ENCODE data around the gene ARHGEF38.

GRCh38 chr4:105625214-105625613 lies 72.8 kb downstream of the ARHGEF38 start:
- TF ChIP-seq, protein P1, sequence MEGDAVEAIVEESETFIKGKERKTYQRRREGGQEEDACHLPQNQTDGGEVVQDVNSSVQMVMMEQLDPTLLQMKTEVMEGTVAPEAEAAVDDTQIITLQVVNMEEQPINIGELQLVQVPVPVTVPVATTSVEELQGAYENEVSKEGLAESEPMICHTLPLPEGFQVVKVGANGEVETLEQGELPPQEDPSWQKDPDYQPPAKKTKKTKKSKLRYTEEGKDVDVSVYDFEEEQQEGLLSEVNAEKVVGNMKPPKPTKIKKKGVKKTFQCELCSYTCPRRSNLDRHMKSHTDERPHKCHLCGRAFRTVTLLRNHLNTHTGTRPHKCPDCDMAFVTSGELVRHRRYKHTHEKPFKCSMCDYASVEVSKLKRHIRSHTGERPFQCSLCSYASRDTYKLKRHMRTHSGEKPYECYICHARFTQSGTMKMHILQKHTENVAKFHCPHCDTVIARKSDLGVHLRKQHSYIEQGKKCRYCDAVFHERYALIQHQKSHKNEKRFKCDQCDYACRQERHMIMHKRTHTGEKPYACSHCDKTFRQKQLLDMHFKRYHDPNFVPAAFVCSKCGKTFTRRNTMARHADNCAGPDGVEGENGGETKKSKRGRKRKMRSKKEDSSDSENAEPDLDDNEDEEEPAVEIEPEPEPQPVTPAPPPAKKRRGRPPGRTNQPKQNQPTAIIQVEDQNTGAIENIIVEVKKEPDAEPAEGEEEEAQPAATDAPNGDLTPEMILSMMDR (IDR thresholded peaks at IDR 0.05 in 4 of 5, conservative IDR thresholded peaks at IDR 0.05 in 1 of 5), result no peak
- no peak for TF ChIP-seq POLR2A (IDR thresholded peaks at IDR 0.05)

Measured in gastrocnemius medialis (tissue), 4 donors.